ENCODE data around the gene RRP36. TPM values are rescaled to one million over a fixed set of nuclear protein-coding genes. Genes with fewer than 3 reads are reported as not detected.
A peak's percentile ranks its signal among the peaks of the same experiment; 100 is the strongest.

Gene RRP36
- total and polyA plus RNA-seq, 7 donors, result 31.0 to 70.5 (median 42.7) TPM

DNA sequence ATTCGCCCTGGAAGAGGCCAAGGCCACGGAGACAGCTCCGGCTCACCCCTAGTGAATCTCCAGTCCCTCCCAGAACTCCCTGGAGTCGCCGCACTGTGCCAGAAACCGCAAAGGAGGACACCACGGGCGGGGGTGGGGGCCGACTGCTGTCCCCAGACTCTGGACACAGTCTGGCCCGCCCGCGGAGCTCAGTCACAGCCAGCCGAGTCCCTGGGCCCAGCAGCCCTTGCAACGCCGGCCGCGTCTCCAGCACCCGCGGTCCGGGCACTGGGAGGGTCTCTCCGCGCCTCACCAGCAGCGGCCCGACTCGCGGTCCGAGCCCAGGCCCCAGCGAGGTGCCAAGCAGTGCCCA lies 43.0 kb upstream of the RRP36 start:
- H3K4me3 ChIP-seq, result peak overlapping the region; percentile 98
- H3K27me3 ChIP-seq (ENCODE audit: insufficient read depth in 3 of 3, low read length in 2 of 3), result no peaks in the 10 kb centered on the region
- H3K4me1 ChIP-seq, result peaks cover 18% of the 10 kb centered on the region
- WGBS, 3 donors, result 0 to 1% (median 0%) methylated on average over 22 to 28 of the region's 28 CpGs
- H3K36me3 ChIP-seq (ENCODE audit: insufficient read depth in 1 of 2, low read depth in 1 of 2), result peaks cover 0 to 14% of the 10 kb centered on the region in 2 donors
- peak; percentile 71 to 88 (median 82) for ATAC-seq
- peak; percentile 69 to 83 for DNase-seq
- H3K9me3 ChIP-seq, result no peaks in the 10 kb centered on the region
- TF ChIP-seq, protein P1, sequence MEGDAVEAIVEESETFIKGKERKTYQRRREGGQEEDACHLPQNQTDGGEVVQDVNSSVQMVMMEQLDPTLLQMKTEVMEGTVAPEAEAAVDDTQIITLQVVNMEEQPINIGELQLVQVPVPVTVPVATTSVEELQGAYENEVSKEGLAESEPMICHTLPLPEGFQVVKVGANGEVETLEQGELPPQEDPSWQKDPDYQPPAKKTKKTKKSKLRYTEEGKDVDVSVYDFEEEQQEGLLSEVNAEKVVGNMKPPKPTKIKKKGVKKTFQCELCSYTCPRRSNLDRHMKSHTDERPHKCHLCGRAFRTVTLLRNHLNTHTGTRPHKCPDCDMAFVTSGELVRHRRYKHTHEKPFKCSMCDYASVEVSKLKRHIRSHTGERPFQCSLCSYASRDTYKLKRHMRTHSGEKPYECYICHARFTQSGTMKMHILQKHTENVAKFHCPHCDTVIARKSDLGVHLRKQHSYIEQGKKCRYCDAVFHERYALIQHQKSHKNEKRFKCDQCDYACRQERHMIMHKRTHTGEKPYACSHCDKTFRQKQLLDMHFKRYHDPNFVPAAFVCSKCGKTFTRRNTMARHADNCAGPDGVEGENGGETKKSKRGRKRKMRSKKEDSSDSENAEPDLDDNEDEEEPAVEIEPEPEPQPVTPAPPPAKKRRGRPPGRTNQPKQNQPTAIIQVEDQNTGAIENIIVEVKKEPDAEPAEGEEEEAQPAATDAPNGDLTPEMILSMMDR (IDR thresholded peaks at IDR 0.05), result no peak
- H3K27ac ChIP-seq, result peak overlapping the region; percentile 98
- intact Hi-C loops (cut with DNase I), result loop anchor here in 1 of 2 donors (5.0 kb wide), 1 partner anchor 1036 kb away; the partner anchor contains the start of gene CCND3

DNA sequence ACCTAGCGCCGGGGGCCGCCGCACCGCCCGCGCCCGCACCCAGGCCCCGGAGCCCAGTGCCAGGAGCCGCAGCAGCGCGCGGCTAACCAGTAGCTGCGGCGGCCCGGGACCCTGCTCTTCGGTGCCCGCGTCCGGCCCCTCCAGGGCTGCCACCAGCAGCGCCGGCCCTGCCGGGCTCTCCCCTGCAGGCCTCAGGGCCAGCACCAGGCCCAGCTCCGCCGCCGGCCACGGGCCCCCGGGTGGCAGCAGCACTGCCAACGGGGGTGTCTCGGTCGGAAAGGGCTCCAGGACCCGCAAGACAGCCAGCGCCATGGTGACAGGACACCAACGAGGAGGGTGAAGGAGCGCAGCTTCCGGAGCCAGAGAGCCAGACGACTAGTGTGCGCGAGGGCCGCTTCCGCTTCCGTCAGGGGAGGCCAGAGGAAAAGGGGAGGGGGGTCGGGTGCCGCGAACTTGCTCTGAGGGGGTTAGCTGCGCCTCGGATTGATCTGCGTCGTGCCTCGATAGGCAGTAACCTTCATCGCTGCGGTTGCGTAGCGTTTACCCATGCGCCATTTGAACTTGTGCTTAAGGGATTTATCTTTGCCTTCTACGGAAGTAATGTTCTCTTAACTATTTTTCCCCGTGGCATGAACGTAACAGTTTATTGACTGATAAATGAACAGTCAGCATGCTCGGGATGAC lies 42.4 kb upstream of the RRP36 start, which contains the start of gene PEX6:
Gene PEX6, minus strand, starts transcription at position 343 of the 684 bp plus-strand sequence. Its CDS starts 31 bp downstream, at position 312.
- no peaks in the 10 kb centered on the region for H3K9me3 ChIP-seq
- TF ChIP-seq, protein P1 (IDR thresholded peaks at IDR 0.05), result no peak
- intact Hi-C loops (cut with DNase I), result loop anchor here in 1 of 2 donors (5.0 kb wide), 1 partner anchor 1037 kb away; the partner anchor contains the start of gene CCND3
- H3K27me3 ChIP-seq (ENCODE audit: insufficient read depth in 3 of 3, low read length in 2 of 3), result no peaks in the 10 kb centered on the region
- H3K4me1 ChIP-seq, result peaks cover 21% of the 10 kb centered on the region
- peak within 1 kb of the TSS; percentile 98 for H3K4me3 ChIP-seq
- peak; percentile 93 to 94 for DNase-seq
- WGBS, 3 donors, result 0% methylated on average over 50 to 59 of the region's 59 CpGs
- peak within 1 kb of the TSS; percentile 98 for H3K27ac ChIP-seq
- ATAC-seq, result peak; percentile 87 to 92 (median 92)
- peaks cover 0 to 12% of the 10 kb centered on the region in 2 donors for H3K36me3 ChIP-seq (ENCODE audit: insufficient read depth in 1 of 2, low read depth in 1 of 2)

DNA sequence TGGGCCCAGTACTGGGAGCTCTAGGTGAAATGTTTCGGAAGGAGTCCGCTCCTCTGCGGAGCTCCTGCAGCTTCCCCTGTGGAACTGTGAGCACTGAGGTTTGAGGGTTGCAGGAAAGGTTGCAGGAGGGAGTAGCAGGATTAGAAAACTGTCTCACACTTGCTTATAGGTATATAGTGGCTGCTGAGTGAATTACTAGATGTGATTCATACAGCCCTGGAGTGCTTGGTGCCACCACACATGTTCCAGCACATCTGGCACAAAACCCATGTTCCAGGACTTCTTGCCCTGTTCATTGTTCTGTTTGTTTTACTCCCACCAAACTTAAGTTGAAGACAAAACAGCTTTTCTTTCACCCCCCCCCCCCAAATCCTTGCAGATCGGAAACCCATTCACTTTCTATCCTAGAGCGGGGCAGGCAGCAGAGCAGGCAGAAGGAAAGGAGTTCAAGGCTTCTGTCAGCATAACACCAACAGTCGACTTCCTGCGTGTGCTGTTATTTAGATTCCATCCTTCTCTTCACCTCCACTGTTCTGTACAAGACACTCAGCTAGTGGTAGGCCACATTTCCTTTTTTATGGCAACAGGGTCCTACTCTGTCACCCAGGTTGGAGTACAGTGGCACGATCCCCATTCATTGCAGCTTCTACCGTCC lies 41.8 kb upstream of the RRP36 start:
- peak in 2 of 4 donors; percentile 18 to 29 for ATAC-seq
- 42 to 46% (median 46%) methylated on average over 9 of the region's 9 CpGs for WGBS, 3 donors
- peaks cover 21% of the 10 kb centered on the region for H3K4me1 ChIP-seq

DNA sequence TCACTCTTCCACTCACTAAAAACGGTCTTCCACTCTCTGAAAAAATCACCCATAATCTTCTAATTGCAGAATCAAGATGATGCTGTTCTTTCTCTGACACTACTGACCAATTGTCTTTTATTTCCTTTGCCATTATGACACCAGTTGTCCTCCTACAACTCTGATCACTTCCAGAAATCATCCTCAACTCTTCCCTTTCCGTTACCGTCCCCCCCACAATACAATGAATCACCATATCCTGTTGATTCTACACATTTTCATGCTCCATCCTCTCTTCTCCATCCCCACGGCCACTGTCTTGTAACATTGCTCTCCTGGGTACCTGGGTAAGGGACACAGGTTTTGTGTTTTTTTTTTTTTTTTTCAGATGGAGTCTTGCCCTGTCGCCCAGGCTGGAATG lies 39.6 kb upstream of the RRP36 start:
- intact Hi-C loops (cut with DNase I), result no loop called here
- 84 to 90% (median 89%) methylated on average over 5 of the region's 5 CpGs for WGBS, 3 donors
- Histone ChIP-seq H3K4me1 (peaks cover 36% of the 10 kb centered on the region), H3K36me3 (ENCODE audit: insufficient read depth in 1 of 2, low read depth in 1 of 2) (peaks cover 0 to 5% of the 10 kb centered on the region in 2 donors), H3K27ac (no peak overlapping the region), H3K27me3 (ENCODE audit: insufficient read depth in 3 of 3, low read length in 2 of 3) (no peaks in the 10 kb centered on the region), H3K9me3 (no peaks in the 10 kb centered on the region), H3K4me3 (no peak overlapping the region)
- DNase-seq, result no peak
- no peak for ATAC-seq
- TF ChIP-seq, protein P1 (IDR thresholded peaks at IDR 0.05), result no peak

More for the DNA sequence above, 41.8 kb upstream of the RRP36 start:
- TF ChIP-seq, protein P1 (IDR thresholded peaks at IDR 0.05), result no peak
- Histone ChIP-seq H3K36me3 (ENCODE audit: insufficient read depth in 1 of 2, low read depth in 1 of 2) (peaks cover 0 to 8% of the 10 kb centered on the region in 2 donors), H3K4me3 (peak overlapping the region; percentile 98), H3K27ac (peak overlapping the region; percentile 98), H3K27me3 (ENCODE audit: insufficient read depth in 3 of 3, low read length in 2 of 3) (no peaks in the 10 kb centered on the region), H3K9me3 (no peaks in the 10 kb centered on the region)
- intact Hi-C loops (cut with DNase I), result loop anchor here in 1 of 2 donors (5.0 kb wide), 1 partner anchor 1037 kb away; the partner anchor contains the start of gene CCND3
- no peak for DNase-seq
